MM.1S (cell line): ENCODE measurements around the gene NELL2.

ENCODE experiments used
- DNase-seq: peaks from one replicate; pipeline ENCODE4 v3.0.0-alpha.2; 2015
- H2AFZ ChIP-seq: fragments of 300-600 bp; sonication (generic); 2 replicates; pipeline ENCODE4 v1.6.0; 2016; ENCODE audit warnings: antibody characterized with exemption, low read length
- H3F3A ChIP-seq: fragments of 300-600 bp; sonication (generic); 2 replicates; pipeline ENCODE4 v1.6.1; 2016; ENCODE audit warnings: mild to moderate bottlenecking, antibody characterized with exemption, low read length, moderate library complexity, mixed read lengths; ENCODE audit not compliant: insufficient read depth
- H3K27ac ChIP-seq: fragments of 300-600 bp; sonication (generic); 2 replicates; pipeline ENCODE4 v1.5.1; 2016; ENCODE audit warnings: mild to moderate bottlenecking, low read length
- H3K27me3 ChIP-seq: fragments of 300-600 bp; sonication (generic); replicated peaks from 2 replicates; pipeline ENCODE4 v1.6.0; 2016; ENCODE audit warnings: low read length; ENCODE audit not compliant: insufficient read depth
- H3K36me3 ChIP-seq: fragments of 300-600 bp; sonication (generic); replicated peaks from 2 replicates; pipeline ENCODE4 v1.6.1; 2016; ENCODE audit warnings: mild to moderate bottlenecking, low read length, mixed read lengths; ENCODE audit not compliant: insufficient read depth
- H3K4me1 ChIP-seq: fragments of 300-600 bp; sonication (generic); 2 replicates; pipeline ENCODE4 v1.6.1; 2016; ENCODE audit warnings: low read length, mixed read lengths
- H3K4me2 ChIP-seq: fragments of 300-600 bp; sonication (generic); 2 replicates; pipeline ENCODE4 v1.6.0; 2016; ENCODE audit warnings: low read depth, low read length
- H3K4me3 ChIP-seq: fragments of 300-600 bp; sonication (generic); 2 replicates; pipeline ENCODE4 v1.5.1; 2016; ENCODE audit warnings: low read length, mixed read lengths
- H3K79me2 ChIP-seq: fragments of 300-600 bp; sonication (generic); 2 replicates; pipeline ENCODE4 v1.6.1; 2016; ENCODE audit warnings: mixed run types, low read length, mixed read lengths
- H3K9ac ChIP-seq: fragments of 300-600 bp; sonication (generic); 2 replicates; pipeline ENCODE4 v1.6.1; 2016; ENCODE audit warnings: low read length, mixed read lengths
- H3K9me2 ChIP-seq: fragments of 300-600 bp; sonication (generic); replicated peaks from 2 replicates; pipeline ENCODE4 v1.6.1; 2016; ENCODE audit warnings: mild to moderate bottlenecking, low read length, mixed read lengths; ENCODE audit not compliant: insufficient read depth
- H3K9me3 ChIP-seq: fragments of 300-600 bp; sonication (generic); replicated peaks from 2 replicates; pipeline ENCODE4 v1.6.1; 2016; ENCODE audit warnings: mild to moderate bottlenecking, low read length, mixed read lengths; ENCODE audit not compliant: insufficient read depth
- H4K20me1 ChIP-seq: fragments of 300-600 bp; sonication (generic); 2 replicates; pipeline ENCODE4 v1.6.1; 2016; ENCODE audit warnings: mild to moderate bottlenecking, low read length, moderate library complexity, mixed read lengths; ENCODE audit not compliant: insufficient read depth
- EZH2 ChIP-seq: fragments of 300-600 bp; sonication (generic); optimal IDR thresholded peaks from 2 replicates; pipeline ENCODE3; 2017; ENCODE audit warnings: low read depth, mild to moderate bottlenecking, antibody characterized with exemption, low read length, mixed read lengths
- EZH2phosphoT487 ChIP-seq: fragments of 300-600 bp; sonication (generic); IDR thresholded peaks from 2 replicates; pipeline ENCODE4 v1.6.1; 2018; ENCODE audit warnings: antibody characterized with exemption, low read length
- TF ChIP-seq, protein P1 (sequence below): fragments of 300-600 bp; sonication (generic); IDR thresholded peaks from 2 replicates; pipeline ENCODE4 v1.5.1; 2016; ENCODE audit warnings: antibody characterized with exemption, low read length, mixed read lengths

Gene NELL2

GRCh38 chr12:44677724-44678123 is 198.4 kb downstream of the NELL2 start:
- Histone ChIP-seq H3K4me1 (no peaks in the 10 kb centered on the region), H3F3A (no peaks in the 10 kb centered on the region), H3K9ac (no peak overlapping the region), H3K79me2 (no peaks in the 10 kb centered on the region), H3K27ac (no peak overlapping the region), H2AFZ (no peak overlapping the region), H3K36me3 (no peaks in the 10 kb centered on the region), H3K9me3 (no peaks in the 10 kb centered on the region), H3K27me3 (no peaks in the 10 kb centered on the region), H3K4me3 (no peak overlapping the region), H4K20me1 (no peaks in the 10 kb centered on the region), H3K4me2 (no peak overlapping the region), H3K9me2 (no peaks in the 10 kb centered on the region)
- no peak for DNase-seq
- TF ChIP-seq EZH2phosphoT487: no peak
- no peak for TF ChIP-seq EZH2

DNA sequence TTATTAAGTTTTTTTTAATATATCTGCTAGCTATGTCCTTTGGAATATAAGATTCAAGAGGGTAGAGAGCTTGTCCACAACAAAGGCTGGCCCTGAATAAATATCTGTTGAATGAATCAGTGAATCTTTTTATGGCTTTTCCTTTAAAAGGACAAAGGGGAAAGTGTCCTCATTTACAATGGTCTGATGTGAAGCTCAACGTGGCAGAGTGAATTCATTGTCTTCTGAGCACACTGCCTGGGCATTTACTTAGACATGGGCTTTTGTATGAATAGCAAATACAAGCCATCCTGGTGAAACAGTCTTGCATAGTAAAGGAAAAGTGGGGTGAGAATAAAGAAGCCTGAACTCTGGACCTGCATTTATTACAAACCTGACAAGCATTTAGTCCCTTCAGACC is 201.2 kb downstream of the NELL2 start:
- TF ChIP-seq EZH2phosphoT487 (no peak), EZH2 (no peak)
- TF ChIP-seq, protein P1, sequence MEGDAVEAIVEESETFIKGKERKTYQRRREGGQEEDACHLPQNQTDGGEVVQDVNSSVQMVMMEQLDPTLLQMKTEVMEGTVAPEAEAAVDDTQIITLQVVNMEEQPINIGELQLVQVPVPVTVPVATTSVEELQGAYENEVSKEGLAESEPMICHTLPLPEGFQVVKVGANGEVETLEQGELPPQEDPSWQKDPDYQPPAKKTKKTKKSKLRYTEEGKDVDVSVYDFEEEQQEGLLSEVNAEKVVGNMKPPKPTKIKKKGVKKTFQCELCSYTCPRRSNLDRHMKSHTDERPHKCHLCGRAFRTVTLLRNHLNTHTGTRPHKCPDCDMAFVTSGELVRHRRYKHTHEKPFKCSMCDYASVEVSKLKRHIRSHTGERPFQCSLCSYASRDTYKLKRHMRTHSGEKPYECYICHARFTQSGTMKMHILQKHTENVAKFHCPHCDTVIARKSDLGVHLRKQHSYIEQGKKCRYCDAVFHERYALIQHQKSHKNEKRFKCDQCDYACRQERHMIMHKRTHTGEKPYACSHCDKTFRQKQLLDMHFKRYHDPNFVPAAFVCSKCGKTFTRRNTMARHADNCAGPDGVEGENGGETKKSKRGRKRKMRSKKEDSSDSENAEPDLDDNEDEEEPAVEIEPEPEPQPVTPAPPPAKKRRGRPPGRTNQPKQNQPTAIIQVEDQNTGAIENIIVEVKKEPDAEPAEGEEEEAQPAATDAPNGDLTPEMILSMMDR: no peak
- Histone ChIP-seq H3F3A (no peaks in the 10 kb centered on the region), H3K27ac (no peak overlapping the region), H2AFZ (no peak overlapping the region), H3K36me3 (no peaks in the 10 kb centered on the region), H3K9me2 (no peaks in the 10 kb centered on the region), H4K20me1 (no peaks in the 10 kb centered on the region), H3K9ac (no peak overlapping the region), H3K27me3 (no peaks in the 10 kb centered on the region), H3K9me3 (no peaks in the 10 kb centered on the region), H3K4me3 (no peak overlapping the region), H3K4me2 (no peak overlapping the region), H3K4me1 (no peaks in the 10 kb centered on the region), H3K79me2 (no peaks in the 10 kb centered on the region)
- no peak for DNase-seq

- Histone ChIP-seq H3K9me2 (no peaks in the 10 kb centered on the region), H4K20me1 (no peaks in the 10 kb centered on the region), H3K9me3 (no peaks in the 10 kb centered on the region), H3K79me2 (no peaks in the 10 kb centered on the region), H3K27me3 (no peaks in the 10 kb centered on the region), H2AFZ (no peak overlapping the region), H3K36me3 (no peaks in the 10 kb centered on the region), H3K27ac (no peak overlapping the region), H3K4me1 (no peaks in the 10 kb centered on the region), H3F3A (no peaks in the 10 kb centered on the region), H3K4me3 (no peak overlapping the region), H3K4me2 (no peak overlapping the region), H3K9ac (no peak overlapping the region)
- no peak for DNase-seq
- TF ChIP-seq EZH2 (no peak), EZH2phosphoT487 (no peak)
- TF ChIP-seq, protein P1: no peak
Measured at GRCh38 chr12:44673811-44674210, 202.3 kb downstream of the NELL2 start.

GRCh38 chr12:44672042-44672441 is 204.1 kb downstream of the NELL2 start:
- TF ChIP-seq EZH2phosphoT487 (no peak), EZH2 (no peak)
- TF ChIP-seq, protein P1: no peak
- H3K36me3 ChIP-seq: no peaks in the 10 kb centered on the region
- H3K9ac ChIP-seq: no peak overlapping the region
- H3K4me2 ChIP-seq: no peak overlapping the region
- no peaks in the 10 kb centered on the region for H3F3A ChIP-seq
- DNase-seq: no peak
- H2AFZ ChIP-seq: no peak overlapping the region
- no peak overlapping the region for H3K27ac ChIP-seq
- H3K4me3 ChIP-seq: no peak overlapping the region
- H4K20me1 ChIP-seq: no peaks in the 10 kb centered on the region
- H3K9me2 ChIP-seq: no peaks in the 10 kb centered on the region
- no peaks in the 10 kb centered on the region for H3K4me1 ChIP-seq
- H3K79me2 ChIP-seq: no peaks in the 10 kb centered on the region
- H3K9me3 ChIP-seq: no peaks in the 10 kb centered on the region
- H3K27me3 ChIP-seq: no peaks in the 10 kb centered on the region
